Mucosa of descending colon (tissue), 3 donors: ENCODE data around the gene ATP1A4. TPM values are rescaled to one million over a fixed set of nuclear protein-coding genes. Genes with fewer than 3 reads are reported as not detected.

ENCODE experiments used
- ATAC-seq: fragments of 200-7000 bp; cut with Tn5 transposase; one replicate; pipeline ENCODE4 v1.9.1; 2020; ENCODE audit warnings: mild to moderate bottlenecking, moderate library complexity
- DNase-seq, 3 donors: peaks; one replicate each; pipeline ENCODE4 v3.0.0-alpha.2; 2020
- H3K36me3 ChIP-seq: fragments of 200-600 bp; one replicate; pipeline ENCODE4 v1.8.0; 2021; ENCODE audit warnings: low read depth, mild to moderate bottlenecking
- H3K4me1 ChIP-seq: fragments of 200-600 bp; one replicate; pipeline ENCODE4 v1.8.0; 2021; ENCODE audit warnings: low read depth, mild to moderate bottlenecking
- H3K4me3 ChIP-seq: fragments of 200-600 bp; one replicate; pipeline ENCODE4 v1.8.0; 2021; ENCODE audit warnings: mild to moderate bottlenecking
- H3K9me3 ChIP-seq: fragments of 200-600 bp; one replicate; pipeline ENCODE4 v1.8.0; 2021; ENCODE audit warnings: mild to moderate bottlenecking
- intact Hi-C, 2 donors: fragments of 100-400 bp; cut with DNase I in 1 of 2; cut with micrococcal nuclease in 1 of 2; formaldehyde crosslinking; loops; one replicate each; pipeline versions ENCODE4 v1.11.0 to v1.11.1; 2022; cut with DNase I, micrococcal nuclease
- total RNA-seq, 3 donors: library from RNA; stranded (reverse); fragmentation: NEBNext Ultra II Directional in 2 of 3; extraction: Animal tissue kit (Norgen Biotek cat#: 25700) in 2 of 3; gene quantifications; one replicate each; pipeline versions ENCODE4 v1.2.1 to v1.2.4, GENCODE V29; 2021 to 2023
- TF ChIP-seq, protein P1 (sequence below): fragments of 200-600 bp; IDR thresholded peaks from one replicate; pipeline ENCODE4 v1.8.0; 2022; ENCODE audit warnings: antibody characterized with exemption, mild to moderate bottlenecking
- donor health status: DM: no; HTN: no; CAD: no; lungs with moderate emphysema.
- donor health status: DM: no; HTN: no; CAD: no.
- donor health status: DM: no; HTN: yes; CAD: no.

ATP1A4 gene
- total RNA-seq, 3 donors from 2014 or later, result 0.16 TPM; not detected in 2

GRCh38 chr1:160137216-160137862, 14.1 kb upstream of the ATP1A4 start:
- Histone ChIP-seq H3K4me1 (no peaks in the 10 kb centered on the region), H3K9me3 (no peaks in the 10 kb centered on the region), H3K4me3 (no peak overlapping the region), H3K36me3 (no peaks in the 10 kb centered on the region)
- ATAC-seq, result no peak
- DNase-seq, result no peak
- TF ChIP-seq, protein P1, sequence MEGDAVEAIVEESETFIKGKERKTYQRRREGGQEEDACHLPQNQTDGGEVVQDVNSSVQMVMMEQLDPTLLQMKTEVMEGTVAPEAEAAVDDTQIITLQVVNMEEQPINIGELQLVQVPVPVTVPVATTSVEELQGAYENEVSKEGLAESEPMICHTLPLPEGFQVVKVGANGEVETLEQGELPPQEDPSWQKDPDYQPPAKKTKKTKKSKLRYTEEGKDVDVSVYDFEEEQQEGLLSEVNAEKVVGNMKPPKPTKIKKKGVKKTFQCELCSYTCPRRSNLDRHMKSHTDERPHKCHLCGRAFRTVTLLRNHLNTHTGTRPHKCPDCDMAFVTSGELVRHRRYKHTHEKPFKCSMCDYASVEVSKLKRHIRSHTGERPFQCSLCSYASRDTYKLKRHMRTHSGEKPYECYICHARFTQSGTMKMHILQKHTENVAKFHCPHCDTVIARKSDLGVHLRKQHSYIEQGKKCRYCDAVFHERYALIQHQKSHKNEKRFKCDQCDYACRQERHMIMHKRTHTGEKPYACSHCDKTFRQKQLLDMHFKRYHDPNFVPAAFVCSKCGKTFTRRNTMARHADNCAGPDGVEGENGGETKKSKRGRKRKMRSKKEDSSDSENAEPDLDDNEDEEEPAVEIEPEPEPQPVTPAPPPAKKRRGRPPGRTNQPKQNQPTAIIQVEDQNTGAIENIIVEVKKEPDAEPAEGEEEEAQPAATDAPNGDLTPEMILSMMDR, result no peak
- intact Hi-C loops, result no loop called here

- H3K9me3 ChIP-seq, result no peaks in the 10 kb centered on the region
- ATAC-seq, result no peak
- intact Hi-C loops, result no loop called here
- TF ChIP-seq, protein P1, result no peak
- no peak for DNase-seq
- no peak overlapping the region for H3K4me3 ChIP-seq
- H3K4me1 ChIP-seq, result no peaks in the 10 kb centered on the region
- H3K36me3 ChIP-seq, result no peaks in the 10 kb centered on the region
These were observed 11.6 kb upstream of the ATP1A4 start for GRCh38 chr1:160139840-160140239.

DNA sequence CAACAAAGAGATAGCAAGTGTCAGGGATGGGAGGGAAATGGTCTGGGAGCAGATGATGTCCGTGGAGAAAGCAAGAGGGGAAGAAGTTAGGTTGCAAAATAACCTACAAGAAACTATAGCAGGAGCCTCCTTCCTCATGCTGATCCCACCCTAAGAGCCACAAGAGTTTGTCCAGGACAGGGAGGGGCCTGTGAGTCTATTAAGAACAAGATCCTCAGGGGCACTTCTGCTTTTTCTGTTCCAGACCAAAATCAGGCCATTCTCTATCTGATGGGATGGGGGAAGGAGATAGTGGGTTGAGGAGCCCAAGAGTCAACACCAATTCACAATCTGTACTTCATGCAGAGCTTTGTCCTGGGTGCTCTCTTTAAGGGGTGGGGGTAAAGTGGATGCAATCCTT, 7.7 kb upstream of the ATP1A4 start:
- intact Hi-C loops, result no loop called here
- no peaks in the 10 kb centered on the region for H3K9me3 ChIP-seq
- no peak for ATAC-seq

GRCh38 chr1:160144921-160145320, 6.5 kb upstream of the ATP1A4 start:
- no peak overlapping the region for H3K4me3 ChIP-seq
- no peaks in the 10 kb centered on the region for H3K9me3 ChIP-seq
- DNase-seq, result no peak
- H3K36me3 ChIP-seq, result no peaks in the 10 kb centered on the region
- no peaks in the 10 kb centered on the region for H3K4me1 ChIP-seq
- ATAC-seq, result no peak
- intact Hi-C loops, result no loop called here
- TF ChIP-seq, protein P1, result no peak

More for the DNA sequence above, 7.7 kb upstream of the ATP1A4 start:
- Histone ChIP-seq H3K4me3 (no peak overlapping the region), H3K36me3 (no peaks in the 10 kb centered on the region), H3K4me1 (no peaks in the 10 kb centered on the region)
- TF ChIP-seq, protein P1, result no peak
- DNase-seq, result no peak

- Histone ChIP-seq H3K36me3 (no peaks in the 10 kb centered on the region), H3K4me1 (no peaks in the 10 kb centered on the region), H3K4me3 (no peak overlapping the region), H3K9me3 (no peaks in the 10 kb centered on the region)
- DNase-seq (no peak), ATAC-seq (no peak)
- intact Hi-C loops, result no loop called here
- TF ChIP-seq, protein P1, result no peak
These were observed 5.3 kb upstream of the ATP1A4 start for GRCh38 chr1:160146107-160146506.

DNA sequence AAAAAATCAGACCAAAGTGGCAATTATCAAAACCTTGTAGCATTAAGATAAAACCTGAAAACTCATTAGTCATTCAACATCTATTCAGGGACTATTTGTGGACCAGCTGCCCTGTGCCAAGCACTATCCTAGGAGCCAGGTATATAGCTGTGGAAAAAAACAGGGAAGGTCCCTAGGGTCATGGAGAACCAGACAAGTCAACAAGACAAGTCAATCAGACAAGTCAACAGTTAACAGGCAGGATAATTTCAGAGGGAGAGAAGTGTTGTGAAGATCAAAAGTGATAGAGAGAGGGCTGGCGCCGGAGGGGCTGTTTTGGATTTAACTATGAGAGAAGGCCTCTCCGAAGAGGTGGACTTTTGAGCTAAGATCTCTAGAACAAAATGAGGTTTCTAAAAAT, 3.3 kb upstream of the ATP1A4 start:
- no peaks in the 10 kb centered on the region for H3K4me1 ChIP-seq
- no peak overlapping the region for H3K4me3 ChIP-seq
- no peaks in the 10 kb centered on the region for H3K36me3 ChIP-seq
- TF ChIP-seq, protein P1, result no peak
- DNase-seq (no peak), ATAC-seq (no peak)
- intact Hi-C loops, result no loop called here
- H3K9me3 ChIP-seq, result no peaks in the 10 kb centered on the region
